CD4-positive, alpha-beta T cell (primary cell): Measurements from ENCODE around the gene GBX1. TPM values are rescaled to one million over a fixed set of nuclear protein-coding genes. Genes with fewer than 3 reads are reported as not detected.

ENCODE experiments used
- ATAC-seq: fragments of 200-7000 bp; cut with Tn5 transposase; one replicate; pipeline ENCODE4 v1.10.0; 2022; ENCODE audit warnings: mild to moderate bottlenecking; ENCODE audit not compliant: poor library complexity
- CTCF ChIA-PET: fragments of 350-600 bp; sonication (Branson Sonifier 250); formaldehyde crosslinking; loops from one replicate; lab custom pipeline; 2021; ENCODE audit warnings: antibody characterized with exemption, inconsistent platforms; lab: Charles Lee
- POLR2A ChIA-PET: fragments of 350-600 bp; sonication (Branson Sonifier 250); formaldehyde crosslinking; loops from one replicate; lab custom pipeline; 2021; ENCODE audit warnings: antibody characterized with exemption, inconsistent platforms; lab: Charles Lee
- DNase-seq, 14 experiments: peaks; one replicate each; pipeline ENCODE4 v3.0.0-alpha.2; 2013 to 2020; ENCODE audit warnings: mixed read lengths in 2 of 14
- H3K27ac ChIP-seq, 2 donors: one replicate each; pipeline versions ENCODE4 v1.5.1 to v1.7.0; 2013; ENCODE audit warnings: low read length in 2 of 2, low read depth in 1 of 2, mild to moderate bottlenecking in 1 of 2
- H3K27me3 ChIP-seq, 2 experiments: 1 replicate in 1 of 2; 2 replicates in 1 of 2; pipeline versions ENCODE4 v1.6.1 to v1.7.0; 2013; ENCODE audit warnings: low read length in 2 of 2, control low read depth in 1 of 2, mild to moderate bottlenecking in 1 of 2, moderate library complexity in 1 of 2; ENCODE audit not compliant: insufficient read depth in 2 of 2, control insufficient read depth in 1 of 2
- H3K36me3 ChIP-seq: one replicate; pipeline ENCODE4 v1.6.1; 2013; ENCODE audit warnings: low read length, control low read depth; ENCODE audit not compliant: insufficient read depth
- H3K4me1 ChIP-seq: one replicate; pipeline ENCODE4 v1.6.1; 2013; ENCODE audit warnings: low read length, control low read depth; ENCODE audit not compliant: insufficient read depth
- H3K4me3 ChIP-seq: one replicate; pipeline ENCODE4 v1.5.1; 2013; ENCODE audit warnings: mild to moderate bottlenecking, low read length, moderate library complexity
- H3K9me3 ChIP-seq, 2 experiments: 1 replicate in 1 of 2; 2 replicates in 1 of 2; pipeline versions ENCODE4 v1.6.1 to v1.7.0; 2013; ENCODE audit warnings: low read length in 2 of 2, mild to moderate bottlenecking in 2 of 2, control low read depth in 1 of 2, moderate library complexity in 1 of 2; ENCODE audit not compliant: control insufficient read depth in 1 of 2, insufficient read depth in 1 of 2
- H3K27ac Mint-ChIP-seq: one replicate; pipeline ENCODE4 v1.8.0; 2020; ENCODE audit warnings: mixed read lengths
- H3K27me3 Mint-ChIP-seq: one replicate; pipeline ENCODE4 v1.8.0; 2021; ENCODE audit warnings: mixed read lengths
- H3K36me3 Mint-ChIP-seq: one replicate; pipeline ENCODE4 v1.8.0; 2021; ENCODE audit warnings: low read depth, mixed read lengths
- H3K4me1 Mint-ChIP-seq: one replicate; pipeline ENCODE4 v1.8.0; 2021; ENCODE audit warnings: low read depth, mixed read lengths
- H3K4me3 Mint-ChIP-seq: one replicate; pipeline ENCODE4 v1.8.0; 2020; ENCODE audit warnings: mild to moderate bottlenecking, mixed read lengths
- H3K9me3 Mint-ChIP-seq: one replicate; pipeline ENCODE4 v1.8.0; 2020; ENCODE audit warnings: mixed read lengths
- intact Hi-C, 2 experiments: fragments of 100-400 bp; cut with DNase I in 1 of 2; cut with micrococcal nuclease in 1 of 2; formaldehyde crosslinking; loops; one replicate each; pipeline versions ENCODE4 v1.15.1 to v1.9.0; 2023 to 2025; cut with DNase I, micrococcal nuclease
- total RNA-seq, 174 experiments: library from RNA in 2 of 174; stranded (reverse) in 2 of 174; gene quantifications; one replicate each; pipeline ENCODE4 v1.2.3 and lab custom pipeline; 2021 to 2026
- TF ChIP-seq, protein P1 (sequence below): fragments of 200-600 bp; IDR thresholded peaks from one replicate; pipeline ENCODE4 v1.8.0; 2022; ENCODE audit warnings: antibody characterized with exemption, mild to moderate bottlenecking

The GBX1 gene
- total RNA-seq, 2 experiments from 2014 or later, result not detected

DNA sequence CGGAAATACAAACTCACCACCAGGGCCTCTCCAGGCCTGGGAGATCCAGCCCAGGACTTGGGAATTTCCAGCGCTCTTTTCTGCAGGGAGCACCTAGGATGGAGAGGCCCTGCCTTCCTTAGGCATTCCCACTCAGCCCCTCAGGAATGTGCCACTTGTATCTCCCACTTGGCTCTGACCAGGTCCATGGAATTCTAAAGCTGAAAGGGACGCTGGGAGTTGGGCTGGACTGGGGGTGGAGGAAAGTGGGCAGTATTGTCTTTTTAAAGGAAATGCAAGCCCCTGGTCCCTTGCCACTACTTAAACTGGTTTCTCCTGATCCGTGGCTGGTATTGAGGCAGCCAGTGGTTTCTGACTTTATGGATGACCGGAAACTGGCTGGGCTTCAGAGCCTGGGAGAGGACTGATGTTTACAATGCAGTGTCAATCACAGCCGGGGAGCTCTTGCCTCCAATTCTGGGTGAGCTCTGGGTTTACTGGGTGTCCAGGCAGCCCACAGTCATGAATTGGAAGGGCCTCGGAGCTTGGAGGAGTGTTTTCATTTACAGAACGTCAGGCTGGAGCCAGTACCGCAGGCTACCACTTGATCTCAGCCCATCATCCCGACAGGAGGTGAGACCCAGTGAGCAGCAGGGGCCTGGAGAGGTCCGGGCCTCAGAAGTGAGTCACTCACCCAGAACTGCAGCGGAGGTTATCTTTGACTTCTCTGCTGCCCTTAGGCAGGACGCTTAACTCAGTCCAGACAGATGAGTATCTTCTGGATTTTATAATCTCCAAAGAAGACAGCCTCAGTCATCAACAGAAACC is 53.9 kb downstream of the GBX1 start:
- H3K36me3 ChIP-seq, result no peaks in the 10 kb centered on the region
- no peak overlapping the region for H3K27ac Mint-ChIP-seq
- no peak for ATAC-seq
- TF ChIP-seq, protein P1, sequence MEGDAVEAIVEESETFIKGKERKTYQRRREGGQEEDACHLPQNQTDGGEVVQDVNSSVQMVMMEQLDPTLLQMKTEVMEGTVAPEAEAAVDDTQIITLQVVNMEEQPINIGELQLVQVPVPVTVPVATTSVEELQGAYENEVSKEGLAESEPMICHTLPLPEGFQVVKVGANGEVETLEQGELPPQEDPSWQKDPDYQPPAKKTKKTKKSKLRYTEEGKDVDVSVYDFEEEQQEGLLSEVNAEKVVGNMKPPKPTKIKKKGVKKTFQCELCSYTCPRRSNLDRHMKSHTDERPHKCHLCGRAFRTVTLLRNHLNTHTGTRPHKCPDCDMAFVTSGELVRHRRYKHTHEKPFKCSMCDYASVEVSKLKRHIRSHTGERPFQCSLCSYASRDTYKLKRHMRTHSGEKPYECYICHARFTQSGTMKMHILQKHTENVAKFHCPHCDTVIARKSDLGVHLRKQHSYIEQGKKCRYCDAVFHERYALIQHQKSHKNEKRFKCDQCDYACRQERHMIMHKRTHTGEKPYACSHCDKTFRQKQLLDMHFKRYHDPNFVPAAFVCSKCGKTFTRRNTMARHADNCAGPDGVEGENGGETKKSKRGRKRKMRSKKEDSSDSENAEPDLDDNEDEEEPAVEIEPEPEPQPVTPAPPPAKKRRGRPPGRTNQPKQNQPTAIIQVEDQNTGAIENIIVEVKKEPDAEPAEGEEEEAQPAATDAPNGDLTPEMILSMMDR, result no peak
- peak overlapping the region; percentile 56 for H3K4me3 Mint-ChIP-seq
- H3K9me3 ChIP-seq, result no peaks in the 10 kb centered on the region
- no peak overlapping the region for H3K27ac ChIP-seq
- H3K4me1 ChIP-seq, result peaks cover 45% of the 10 kb centered on the region
- H3K9me3 Mint-ChIP-seq, result no peaks in the 10 kb centered on the region
- intact Hi-C loops, result loop anchor here (5.0 kb wide), 2 partner anchors 96 to 101 kb away; no protein-coding TSS in a partner anchor
- no peak overlapping the region for H3K4me3 ChIP-seq
- POLR2A ChIA-PET, result no interaction called here
- H3K4me1 Mint-ChIP-seq, result peaks cover 14% of the 10 kb centered on the region
- H3K27me3 Mint-ChIP-seq, result peaks cover 22% of the 10 kb centered on the region
- CTCF ChIA-PET, result no interaction called here
- H3K27me3 ChIP-seq, result peaks cover 5 to 10% of the 10 kb centered on the region in 2 experiments
- peaks cover 8% of the 10 kb centered on the region for H3K36me3 Mint-ChIP-seq
- DNase-seq, result no peak

DNA sequence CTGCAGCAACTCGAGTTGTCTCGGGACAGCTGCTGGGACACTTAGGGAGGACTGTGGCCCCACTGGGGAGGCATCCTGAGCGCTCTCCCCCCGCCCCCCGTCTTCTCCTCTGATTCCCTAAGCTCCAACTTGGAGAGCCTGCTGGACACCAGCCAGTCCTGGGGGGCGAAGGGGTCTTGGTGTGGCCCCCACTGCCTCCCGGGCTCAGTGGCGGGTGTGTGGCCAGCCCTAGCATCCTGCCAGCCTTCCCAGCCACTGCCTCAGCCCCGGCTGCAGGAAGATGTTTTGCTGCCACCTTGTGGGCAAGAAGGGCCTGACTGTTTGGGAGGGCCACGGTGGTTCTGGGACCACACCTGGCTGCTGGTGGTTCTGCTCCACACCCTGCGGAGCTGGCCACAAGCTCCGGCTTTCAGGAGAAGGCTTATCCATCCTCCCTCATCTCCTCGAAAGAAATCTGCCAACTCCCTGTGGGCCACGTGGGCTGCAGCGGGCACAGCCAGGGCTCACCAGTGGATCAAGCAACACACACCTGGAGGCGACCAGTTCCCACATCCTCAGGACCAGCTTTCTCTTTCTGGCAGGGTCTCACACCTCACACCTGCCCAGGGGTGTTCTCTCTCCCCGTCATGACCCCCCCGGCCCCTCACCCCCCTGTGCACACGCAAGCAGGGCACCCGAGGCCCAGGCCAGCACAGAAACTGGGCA is 56.4 kb downstream of the GBX1 start:
- ChIA-PET CTCF (interaction anchor here (0.7 to 2.9 kb wide), 9 partner anchors 13 to 332 kb away, joined by 3 to 9 read pairs (median 4); partner anchors contain the start of genes ABCB8, SLC4A2 and TMUB1), POLR2A (interaction anchor here (1.3 to 1.4 kb wide), 2 partner anchors 83 to 100 kb away, joined by 3 to 5 read pairs; partner anchors contain the start of gene ABCB8)
- Mint-ChIP-seq H3K4me3 (no peak overlapping the region), H3K4me1 (peaks cover 9% of the 10 kb centered on the region), H3K9me3 (no peaks in the 10 kb centered on the region), H3K27me3 (peaks cover 22% of the 10 kb centered on the region), H3K27ac (no peak overlapping the region), H3K36me3 (no peaks in the 10 kb centered on the region)
- intact Hi-C loops, result loop anchor here (1.0 to 5.0 kb wide), 8 partner anchors 22 to 332 kb away; partner anchors contain the start of gene ABCB8 (in 1 of the 2)
- Histone ChIP-seq H3K9me3 (no peaks in the 10 kb centered on the region), H3K36me3 (no peaks in the 10 kb centered on the region), H3K4me3 (no peak overlapping the region), H3K4me1 (peaks cover 20% of the 10 kb centered on the region), H3K27me3 (peaks cover 5 to 10% of the 10 kb centered on the region in 2 experiments), H3K27ac (no peak overlapping the region)
- peak; percentile 75 for ATAC-seq
- TF ChIP-seq, protein P1, result peak; percentile 80
- peak; percentile 60 to 85 (median 72) for DNase-seq

DNA sequence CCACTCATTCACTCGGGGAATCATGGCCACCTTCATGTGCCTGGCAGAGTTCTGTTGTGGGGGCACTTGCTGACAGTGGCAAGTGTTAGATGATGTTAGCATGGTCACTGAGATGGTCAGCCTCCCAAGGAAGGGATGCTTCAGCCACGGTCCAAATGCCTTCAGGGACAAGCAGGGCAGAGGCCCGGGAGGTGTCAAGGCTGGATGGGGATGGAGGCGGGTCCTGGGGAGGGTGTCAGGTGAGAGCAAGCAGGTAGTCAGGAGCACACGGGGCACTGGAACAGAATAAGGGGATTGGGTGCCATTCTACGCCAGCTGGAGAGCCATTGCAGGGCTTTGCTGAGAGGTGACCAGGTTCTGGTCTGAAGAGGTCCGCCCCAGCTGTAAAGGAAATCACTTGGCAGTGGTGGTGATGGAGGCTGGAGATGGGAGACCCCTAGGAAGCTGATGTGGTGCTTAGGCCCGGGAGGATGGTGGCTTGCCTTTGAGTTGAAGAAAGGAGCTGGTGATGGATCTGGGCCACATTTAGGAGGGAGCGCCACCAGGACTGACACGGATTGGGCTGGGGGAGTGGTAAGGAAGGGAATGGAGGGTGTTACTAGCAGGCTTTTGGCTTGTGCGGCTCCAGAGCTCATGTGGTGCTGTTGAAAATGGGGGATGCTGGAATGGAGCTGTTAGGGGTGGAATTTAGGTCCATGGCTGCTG is 57.1 kb downstream of the GBX1 start:
- no peaks in the 10 kb centered on the region for H3K36me3 ChIP-seq
- Mint-ChIP-seq H3K27ac (no peak overlapping the region), H3K27me3 (peaks cover 17% of the 10 kb centered on the region), H3K4me1 (peaks cover 5% of the 10 kb centered on the region), H3K36me3 (no peaks in the 10 kb centered on the region), H3K4me3 (no peak overlapping the region), H3K9me3 (no peaks in the 10 kb centered on the region)
- H3K27ac ChIP-seq, result no peak overlapping the region
- ChIA-PET POLR2A (interaction anchor here (1.3 to 1.4 kb wide), 2 partner anchors 82 to 99 kb away, joined by 3 to 5 read pairs; partner anchors contain the start of gene ABCB8), CTCF (interaction anchor here (0.7 to 2.9 kb wide), 8 partner anchors 18 to 332 kb away, joined by 3 to 9 read pairs (median 5); partner anchors contain the start of genes ABCB8, SLC4A2 and TMUB1)
- DNase-seq (no peak), ATAC-seq (no peak)
- H3K27me3 ChIP-seq, result peaks cover 5 to 10% of the 10 kb centered on the region in 2 experiments
- intact Hi-C loops, result loop anchor here (2.0 to 5.0 kb wide), 4 partner anchors 22 to 332 kb away; no protein-coding TSS in a partner anchor
- H3K4me3 ChIP-seq, result no peak overlapping the region
- H3K9me3 ChIP-seq, result no peaks in the 10 kb centered on the region
- H3K4me1 ChIP-seq, result peaks cover 15% of the 10 kb centered on the region
- TF ChIP-seq, protein P1, result no peak
